ENCODE data around the gene CXCL17. TPM values are rescaled to one million over a fixed set of nuclear protein-coding genes. Genes with fewer than 3 reads are reported as not detected.
A peak's percentile ranks its signal among the peaks of the same experiment; 100 is the strongest.
"Not testable (repeated sequence)": the region's sequence is repeated elsewhere in the genome, so short reads cannot be mapped to it uniquely, and the experiment has no call there.

Gene CXCL17
- total RNA-seq, 1 donor from 2014 or later: not detected

DNA sequence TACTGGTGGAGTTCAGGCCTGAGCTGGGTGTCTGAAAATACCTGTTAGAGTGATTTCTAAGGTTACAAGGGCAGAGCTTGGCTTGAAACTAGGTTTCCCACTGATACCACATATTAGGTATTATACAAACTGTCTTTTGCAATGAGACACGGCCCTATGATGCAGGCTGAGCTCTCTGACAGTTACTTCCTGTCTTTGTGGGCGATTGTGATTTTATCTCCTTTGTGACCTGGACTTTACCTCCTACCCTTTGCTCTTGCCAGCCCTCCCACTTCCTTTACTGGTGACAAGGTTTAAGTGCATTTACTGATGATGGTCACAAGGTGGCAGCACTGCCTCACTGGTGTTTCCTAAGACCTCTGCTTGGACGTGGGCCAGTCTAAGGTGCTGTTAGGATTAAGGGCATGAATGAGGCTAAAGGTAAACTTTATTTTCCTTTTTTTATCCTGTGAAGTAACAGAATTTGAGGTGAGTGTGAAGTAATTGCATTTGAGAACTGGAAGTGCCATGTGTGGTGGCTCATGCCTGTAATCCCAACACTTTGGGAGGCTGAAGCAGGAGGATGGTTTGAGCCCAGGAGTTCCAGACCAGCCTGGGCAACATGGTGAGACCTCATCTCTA, 7.7 kb upstream of the CXCL17 start:
- Histone ChIP-seq H3K27ac (no peak overlapping the region), H3K27me3 (no peaks in the 10 kb centered on the region), H3K36me3 (no peaks in the 10 kb centered on the region), H3K9me3 (no peaks in the 10 kb centered on the region), H3K4me3 (no peak overlapping the region), H3K4me1 (no peaks in the 10 kb centered on the region)
- TF ChIP-seq, protein P1, sequence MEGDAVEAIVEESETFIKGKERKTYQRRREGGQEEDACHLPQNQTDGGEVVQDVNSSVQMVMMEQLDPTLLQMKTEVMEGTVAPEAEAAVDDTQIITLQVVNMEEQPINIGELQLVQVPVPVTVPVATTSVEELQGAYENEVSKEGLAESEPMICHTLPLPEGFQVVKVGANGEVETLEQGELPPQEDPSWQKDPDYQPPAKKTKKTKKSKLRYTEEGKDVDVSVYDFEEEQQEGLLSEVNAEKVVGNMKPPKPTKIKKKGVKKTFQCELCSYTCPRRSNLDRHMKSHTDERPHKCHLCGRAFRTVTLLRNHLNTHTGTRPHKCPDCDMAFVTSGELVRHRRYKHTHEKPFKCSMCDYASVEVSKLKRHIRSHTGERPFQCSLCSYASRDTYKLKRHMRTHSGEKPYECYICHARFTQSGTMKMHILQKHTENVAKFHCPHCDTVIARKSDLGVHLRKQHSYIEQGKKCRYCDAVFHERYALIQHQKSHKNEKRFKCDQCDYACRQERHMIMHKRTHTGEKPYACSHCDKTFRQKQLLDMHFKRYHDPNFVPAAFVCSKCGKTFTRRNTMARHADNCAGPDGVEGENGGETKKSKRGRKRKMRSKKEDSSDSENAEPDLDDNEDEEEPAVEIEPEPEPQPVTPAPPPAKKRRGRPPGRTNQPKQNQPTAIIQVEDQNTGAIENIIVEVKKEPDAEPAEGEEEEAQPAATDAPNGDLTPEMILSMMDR (IDR thresholded peaks at IDR 0.05): peak; percentile 67 to 80 (median 78)
- intact Hi-C loops (cut with DNase I): no loop called here
- DNase-seq (ENCODE audit: low spot score in 2 of 2): peak in 1 of 2 donors; percentile 85

- H3K36me3 ChIP-seq; DNase-seq (ENCODE audit: low spot score in 2 of 2); H3K9me3 ChIP-seq; H3K4me3 ChIP-seq; H3K27ac ChIP-seq; intact Hi-C loops (cut with DNase I); H3K4me1 ChIP-seq; H3K27me3 ChIP-seq: not testable (repeated sequence)
Observed at GRCh38 chr19:42448306-42448705, 5.6 kb upstream of the CXCL17 start.

- Histone ChIP-seq H3K27ac (no peak overlapping the region), H3K27me3 (no peaks in the 10 kb centered on the region), H3K4me1 (no peaks in the 10 kb centered on the region), H3K9me3 (no peaks in the 10 kb centered on the region), H3K4me3 (no peak overlapping the region), H3K36me3 (no peaks in the 10 kb centered on the region)
- intact Hi-C loops (cut with DNase I): no loop called here
- no peak for DNase-seq (ENCODE audit: low spot score in 2 of 2)
- TF ChIP-seq, protein P1 (IDR thresholded peaks at IDR 0.05): no peak
Observed at GRCh38 chr19:42445948-42446347, 3.2 kb upstream of the CXCL17 start.

- TF ChIP-seq, protein P1 (IDR thresholded peaks at IDR 0.05): no peak
- no peak for DNase-seq (ENCODE audit: low spot score in 2 of 2)
- Histone ChIP-seq H3K9me3 (no peaks in the 10 kb centered on the region), H3K36me3 (no peaks in the 10 kb centered on the region), H3K27ac (no peak overlapping the region), H3K4me1 (no peaks in the 10 kb centered on the region), H3K27me3 (no peaks in the 10 kb centered on the region), H3K4me3 (no peak overlapping the region)
- intact Hi-C loops (cut with DNase I): no loop called here
Observed at GRCh38 chr19:42443944-42444398, 1.2 kb upstream of the CXCL17 start.

GRCh38 chr19:42441049-42441445, 1.7 kb downstream of the CXCL17 start:
- Histone ChIP-seq H3K4me3 (no peak overlapping the region), H3K4me1 (no peaks in the 10 kb centered on the region), H3K9me3 (no peaks in the 10 kb centered on the region), H3K27me3 (no peaks in the 10 kb centered on the region), H3K36me3 (no peaks in the 10 kb centered on the region), H3K27ac (no peak overlapping the region)
- no peak for DNase-seq (ENCODE audit: low spot score in 2 of 2)
- TF ChIP-seq, protein P1 (IDR thresholded peaks at IDR 0.05): no peak
- intact Hi-C loops (cut with DNase I): no loop called here

DNA sequence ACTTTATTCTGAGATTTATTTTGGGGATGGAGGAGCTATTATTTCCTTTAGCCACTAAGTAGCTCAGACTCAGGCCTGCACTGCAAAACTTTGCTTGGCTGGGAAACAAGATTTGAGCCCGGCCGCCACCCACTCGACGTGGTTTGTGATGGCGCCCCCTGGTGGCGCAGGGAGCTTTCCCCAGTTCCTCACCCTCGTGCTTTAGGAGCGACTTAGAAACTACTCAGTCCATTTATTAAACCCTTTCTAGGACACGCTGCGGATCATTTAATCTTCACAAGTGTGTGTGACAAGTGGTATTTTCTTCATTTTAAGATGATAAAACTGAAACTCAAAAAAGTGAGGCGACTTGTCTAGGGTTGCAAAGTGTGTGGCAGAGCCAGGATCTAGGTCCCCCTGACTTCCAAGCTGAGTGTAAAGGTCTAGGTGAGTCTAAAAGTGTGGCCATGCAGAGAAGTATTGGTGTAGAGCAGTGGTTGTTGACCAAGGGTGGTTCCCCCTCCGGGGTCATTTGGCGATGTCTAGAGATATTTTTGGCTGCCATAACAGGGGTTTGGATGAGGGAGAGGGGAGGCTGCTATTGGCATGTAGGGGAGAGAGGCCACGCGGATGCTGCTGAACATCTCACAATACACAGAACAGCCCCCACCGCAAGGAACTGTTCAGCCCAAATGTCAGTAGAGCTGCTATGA, 2.2 kb downstream of the CXCL17 start:
- H3K9me3 ChIP-seq: no peaks in the 10 kb centered on the region
- intact Hi-C loops (cut with DNase I): no loop called here
- no peaks in the 10 kb centered on the region for H3K36me3 ChIP-seq
- TF ChIP-seq, protein P1 (IDR thresholded peaks at IDR 0.05): peak; percentile 39 to 85 (median 75)
- no peak overlapping the region for H3K27ac ChIP-seq
- H3K27me3 ChIP-seq: no peaks in the 10 kb centered on the region
- no peaks in the 10 kb centered on the region for H3K4me1 ChIP-seq
- H3K4me3 ChIP-seq: no peak overlapping the region
- peak in 1 of 2 donors; percentile 84 for DNase-seq (ENCODE audit: low spot score in 2 of 2)

Measured in ascending aorta (tissue), 2 donors.